Medulla oblongata (tissue), 1 donor: ENCODE measurements around the gene PRKX.
"Not testable (repeated sequence)": the region's sequence is repeated elsewhere in the genome, so short reads cannot be mapped to it uniquely, and the experiment has no call there.

Experiments
- DNase-seq: peaks from one replicate; pipeline ENCODE4 v3.0.0-alpha.2; 2015; ENCODE audit errors: extremely low spot score

Gene PRKX

DNA sequence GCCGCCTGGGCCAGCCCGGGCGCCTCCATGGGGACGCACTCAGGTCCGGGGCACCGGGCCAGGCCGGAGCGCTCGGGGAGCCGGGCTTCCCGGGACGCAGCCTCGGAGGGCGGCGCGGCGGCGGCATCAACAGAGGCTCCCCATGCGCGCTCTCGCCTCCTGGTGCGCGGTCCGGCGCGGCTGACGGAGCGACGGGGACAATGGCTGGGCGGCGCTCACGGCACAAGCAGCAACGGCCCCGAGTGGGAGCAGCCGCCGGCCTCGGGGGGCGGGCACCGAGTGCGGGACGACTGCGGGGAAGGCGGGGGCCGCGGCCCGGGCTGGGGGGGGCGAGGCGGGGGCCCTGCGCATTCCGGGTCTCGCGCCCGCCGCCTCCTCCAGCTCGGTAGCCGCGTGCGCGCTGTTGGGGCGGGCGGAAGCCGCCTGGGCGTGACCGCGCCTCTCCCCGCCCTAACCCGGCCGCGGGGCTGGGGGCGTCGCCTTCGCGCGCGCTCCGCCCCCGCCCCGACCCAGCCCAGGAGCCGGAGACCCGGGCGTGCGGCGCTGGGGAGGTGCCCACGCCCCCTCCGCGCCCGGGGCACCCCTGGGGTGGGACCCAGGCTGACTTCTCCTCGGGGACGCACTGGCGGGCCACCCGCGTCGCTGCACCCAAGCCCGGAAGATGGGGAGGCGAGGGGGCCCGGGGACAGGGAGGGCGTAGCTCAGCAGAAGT is at the start of gene PRKX:
Gene PRKX, minus strand, starts transcription at position 425 of the 712 bp plus-strand sequence. Its CDS starts 396 bp downstream, at position 29.
- peak; percentile 54 for DNase-seq

DNA sequence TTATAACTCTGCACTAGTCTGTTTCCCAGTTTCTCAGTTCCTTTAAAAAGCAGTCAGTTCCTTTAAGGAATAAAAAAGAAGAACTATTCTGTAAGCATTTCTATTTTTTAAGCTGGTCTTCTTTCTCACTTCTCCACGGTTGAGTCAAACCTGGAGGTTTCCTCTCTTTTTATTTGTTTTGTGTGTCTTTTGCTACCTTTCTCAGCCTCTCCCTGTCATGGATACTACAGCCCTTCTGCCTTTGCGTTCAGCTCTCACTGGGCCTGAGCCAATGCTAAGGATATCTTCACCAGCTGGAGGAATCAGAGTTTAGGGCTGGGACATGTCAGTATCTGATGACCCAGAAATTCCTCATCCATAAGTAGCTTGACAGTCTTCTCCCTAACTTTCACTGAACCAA is 49.7 kb upstream of the PRKX start:
- peak; percentile 2 for DNase-seq

DNA sequence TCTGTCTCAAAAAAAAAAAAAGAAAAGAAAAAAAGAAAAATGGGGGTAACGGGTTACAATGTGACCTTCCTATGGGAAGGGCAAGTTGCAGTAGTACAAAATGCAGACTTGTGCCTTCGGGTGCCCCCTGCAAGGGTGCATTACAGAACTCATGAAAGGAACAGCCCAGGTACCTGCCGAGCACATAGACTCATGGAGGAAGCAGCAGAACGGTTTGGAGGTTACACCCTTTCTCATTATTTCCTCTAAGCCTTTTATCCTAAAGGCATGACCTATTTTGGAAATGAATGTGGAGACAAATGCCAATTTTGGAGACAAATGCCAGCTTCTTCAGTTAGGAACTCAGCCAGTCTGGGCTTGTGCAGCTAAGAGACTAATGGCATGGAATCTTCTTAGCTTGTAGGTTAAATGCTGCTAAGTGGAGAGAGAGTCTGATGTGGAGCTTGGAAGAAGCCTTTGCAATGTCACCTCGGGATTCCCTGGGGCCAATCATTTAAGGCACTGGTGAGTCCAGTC is 44.1 kb upstream of the PRKX start:
- DNase-seq = no peak

DNA sequence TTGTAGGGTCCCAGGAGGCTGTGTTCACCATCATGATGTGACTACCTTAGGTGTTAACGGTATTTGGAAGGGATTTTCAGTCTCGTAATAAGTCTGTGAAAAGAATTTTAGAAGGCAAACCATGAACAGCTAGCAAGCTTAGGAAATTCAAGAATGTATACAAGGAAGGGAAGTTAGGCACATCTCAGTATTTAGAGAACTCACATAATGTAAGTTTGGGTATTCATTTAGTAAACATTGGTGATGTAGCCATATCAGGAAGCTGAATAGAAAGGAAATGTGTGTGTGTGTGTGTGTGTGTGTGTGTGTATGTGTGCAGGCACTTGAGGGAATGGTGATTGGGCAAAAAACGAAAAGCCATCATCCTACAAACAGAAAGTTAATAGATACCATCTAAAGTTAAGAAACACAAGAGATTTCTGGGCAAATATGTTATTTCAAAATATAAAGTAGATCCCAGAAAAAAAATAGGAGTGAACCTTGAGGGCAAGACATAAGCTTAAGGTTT is 34.7 kb upstream of the PRKX start:
- DNase-seq = no peak

DNA sequence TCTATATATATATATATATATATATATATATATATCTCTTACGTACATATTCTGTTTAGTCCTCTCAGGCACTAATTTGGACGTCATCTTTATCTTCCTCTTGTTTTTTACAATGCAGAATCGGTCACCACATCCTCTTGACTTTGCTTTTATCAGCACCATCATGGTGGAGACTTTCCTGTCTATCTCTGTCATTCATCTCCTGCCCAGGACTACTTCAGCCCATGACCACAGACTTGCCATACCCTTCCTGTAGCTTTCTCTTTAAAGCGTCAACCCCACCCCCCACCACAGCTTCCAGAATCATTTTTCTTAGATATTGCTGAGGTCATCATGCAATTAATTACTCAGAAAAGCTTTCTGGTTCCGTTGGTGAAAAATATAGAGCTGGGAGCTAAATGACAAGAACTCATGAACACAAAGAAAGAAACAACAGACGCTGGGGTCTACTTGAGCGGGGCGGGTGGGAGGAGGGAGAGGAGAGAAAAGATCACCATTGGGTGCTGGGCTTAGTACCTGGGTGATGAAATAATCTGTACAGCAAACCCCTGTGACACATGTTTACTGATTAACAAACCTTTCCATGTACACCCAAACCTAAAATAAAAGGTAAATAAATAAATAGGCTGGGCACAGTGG is 30.5 kb upstream of the PRKX start:
- DNase-seq = no peak

DNA sequence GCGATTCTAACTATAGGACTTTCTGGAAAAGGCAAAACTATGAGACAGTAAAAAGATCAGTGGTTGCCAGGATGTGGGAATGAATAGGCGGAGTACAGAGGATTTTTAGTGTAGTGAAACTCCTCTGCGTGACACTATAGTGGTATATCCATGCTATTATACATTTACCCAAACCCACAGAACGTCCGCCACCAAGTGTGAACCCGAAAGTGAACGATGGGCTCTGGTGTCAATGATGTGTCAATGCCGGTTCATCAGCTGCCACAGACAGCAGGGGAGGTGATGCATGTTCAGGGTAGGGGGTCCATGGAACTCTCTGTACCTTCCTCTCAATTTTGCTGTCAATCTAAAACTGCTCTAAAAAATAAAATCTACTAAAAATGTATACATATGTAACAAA is 27.5 kb upstream of the PRKX start:
- DNase-seq = not testable (repeated sequence)

DNA sequence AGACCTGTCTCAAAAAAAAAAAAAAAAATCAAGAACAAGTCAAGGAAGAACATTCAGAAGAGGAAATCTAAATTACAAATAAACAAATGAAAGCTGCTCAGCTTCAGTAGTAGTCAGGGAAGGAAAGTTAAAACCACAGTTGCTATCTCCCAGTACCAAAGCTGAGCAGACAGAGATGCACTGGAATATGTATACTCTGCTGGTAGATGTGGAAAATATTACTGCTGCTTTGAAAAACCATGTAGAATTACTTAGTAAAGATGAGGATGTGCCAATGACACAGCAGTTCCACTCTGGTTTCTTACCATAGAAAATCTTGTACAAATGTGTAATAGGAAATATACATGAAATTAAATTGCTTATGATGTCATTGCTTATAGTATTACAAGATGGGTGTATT is 25.1 kb upstream of the PRKX start:
- no peak for DNase-seq

DNA sequence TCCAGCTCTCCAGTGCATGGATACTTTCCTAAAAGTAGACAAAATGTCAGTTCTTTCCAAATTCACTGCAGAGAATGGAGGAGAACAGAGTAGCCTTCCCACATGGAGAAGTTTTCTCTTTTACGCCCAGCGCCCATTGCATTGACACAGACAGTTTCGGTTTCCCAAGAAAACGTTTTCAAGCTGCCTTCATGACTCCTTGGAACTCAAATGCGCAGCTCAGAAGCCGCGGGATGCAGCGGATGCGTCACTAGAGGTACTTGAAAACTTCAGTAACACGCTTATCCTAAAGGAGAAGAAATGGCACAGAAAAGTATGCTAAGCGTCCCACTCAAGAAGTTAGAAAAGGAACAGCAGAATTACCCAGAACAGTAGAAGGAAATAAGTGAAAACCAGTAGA is 23.1 kb upstream of the PRKX start:
- DNase-seq = not testable (repeated sequence)

DNA sequence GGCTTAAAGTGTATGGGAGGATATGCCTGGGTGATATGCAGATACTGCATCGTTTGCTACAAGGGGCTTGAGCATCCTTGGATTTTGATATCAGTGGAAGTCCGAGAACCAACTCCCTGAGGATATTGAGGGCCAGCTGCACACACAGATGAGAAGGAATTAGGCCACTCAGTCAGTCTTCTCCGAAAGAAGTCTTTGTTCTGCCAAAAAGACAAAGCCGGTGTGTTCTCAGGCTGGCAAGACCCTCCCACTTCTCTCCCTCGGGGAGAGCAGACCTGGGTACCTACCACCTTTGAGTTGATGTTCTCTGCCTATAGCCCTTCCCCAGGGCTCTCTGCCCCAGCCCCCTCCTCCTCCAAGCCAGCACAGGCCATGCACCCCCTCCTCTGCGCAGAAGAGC is 22.4 kb upstream of the PRKX start:
- not testable (repeated sequence) for DNase-seq

DNA sequence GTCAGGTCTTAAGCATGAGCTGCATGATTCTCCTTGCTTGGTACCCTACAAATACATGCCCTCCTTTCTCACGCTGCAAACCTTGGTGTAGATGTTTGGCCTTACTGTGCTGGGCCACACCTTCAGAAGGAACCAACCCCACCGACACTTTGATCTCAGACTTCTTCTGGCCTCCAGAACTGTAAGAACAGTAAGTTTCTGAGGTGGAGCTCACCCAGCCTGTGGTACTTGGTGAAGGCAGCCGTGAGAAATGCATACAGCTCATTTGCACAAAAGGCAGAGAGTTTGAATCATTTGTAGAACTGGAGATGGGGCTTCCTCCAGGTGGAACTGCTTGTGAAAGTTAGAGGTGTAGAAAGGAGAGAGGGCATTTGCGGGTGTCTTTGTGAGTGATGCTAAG is 21.0 kb upstream of the PRKX start:
- DNase-seq = not testable (repeated sequence)

DNA sequence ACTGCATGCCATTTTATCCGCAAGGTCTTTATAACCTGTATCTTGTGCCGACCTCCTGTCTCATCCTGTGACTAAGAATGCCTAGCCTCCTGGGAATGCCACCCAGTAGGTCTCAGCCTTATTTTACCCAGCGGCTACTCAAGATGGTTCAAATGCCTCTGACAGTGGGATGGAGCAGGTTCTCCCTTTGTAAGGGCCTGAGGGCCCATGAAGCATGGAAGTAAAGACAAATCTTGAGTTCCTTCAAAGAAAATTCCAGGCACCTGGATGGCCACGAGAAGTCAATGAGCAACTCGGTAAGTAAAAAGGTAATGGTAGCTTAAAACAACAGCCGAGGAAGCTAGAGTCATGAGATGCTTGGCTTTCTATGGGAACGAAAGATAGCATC is 19.6 kb upstream of the PRKX start:
- no peak for DNase-seq

DNA sequence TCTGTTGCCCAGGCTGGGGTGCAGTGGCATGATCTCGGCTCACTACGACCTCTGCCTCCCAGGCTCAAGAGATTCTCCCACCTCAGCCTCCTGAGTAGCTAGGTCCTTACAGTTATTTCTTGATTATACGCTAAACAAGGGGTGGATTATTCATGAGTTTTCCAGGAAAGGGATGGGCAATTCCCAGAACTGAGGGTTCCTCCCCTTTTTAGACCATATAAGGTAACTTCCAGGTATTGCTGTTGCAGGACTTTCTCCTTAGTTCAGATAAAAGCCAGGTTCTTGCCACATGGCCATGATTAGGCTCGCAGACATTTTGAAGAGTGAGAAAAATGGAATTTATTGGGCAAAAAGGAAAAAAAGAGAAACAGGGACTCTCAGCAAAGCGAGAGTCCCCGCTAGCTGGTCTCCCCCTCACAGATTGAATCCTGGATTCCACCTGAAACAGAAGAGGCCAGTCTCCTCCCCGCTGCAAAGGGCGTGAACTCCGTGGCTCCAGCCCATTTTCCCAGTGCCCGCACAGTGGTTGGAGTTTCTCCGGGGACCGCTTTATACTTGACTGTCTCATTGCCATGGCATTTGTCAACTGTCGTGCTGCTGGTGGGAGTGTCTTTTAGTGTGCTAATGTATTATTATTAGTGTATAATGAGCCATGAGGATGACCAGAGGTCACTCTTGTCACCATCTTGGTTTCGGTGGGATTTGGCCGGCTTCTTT is 19.0 kb upstream of the PRKX start:
- not testable (repeated sequence) for DNase-seq

DNA sequence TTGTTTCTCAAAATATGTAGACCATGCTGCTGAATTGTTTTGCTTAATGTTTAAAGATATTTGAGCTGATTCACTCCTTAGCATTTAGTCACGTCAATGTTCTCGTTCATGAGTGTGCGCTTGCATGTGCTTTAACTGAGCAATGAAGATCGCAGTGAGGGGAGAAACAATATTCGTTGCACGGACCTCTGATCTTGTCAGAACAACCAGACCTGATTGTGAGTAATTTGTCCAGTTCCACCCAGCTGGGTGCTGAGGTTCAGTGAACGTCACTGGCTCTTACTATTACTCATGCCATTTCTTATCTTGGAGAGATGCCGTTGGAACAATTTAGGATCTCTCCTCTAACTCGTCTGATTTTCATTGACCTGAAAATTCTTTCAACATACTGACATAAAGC is 15.0 kb upstream of the PRKX start:
- DNase-seq = no peak

DNA sequence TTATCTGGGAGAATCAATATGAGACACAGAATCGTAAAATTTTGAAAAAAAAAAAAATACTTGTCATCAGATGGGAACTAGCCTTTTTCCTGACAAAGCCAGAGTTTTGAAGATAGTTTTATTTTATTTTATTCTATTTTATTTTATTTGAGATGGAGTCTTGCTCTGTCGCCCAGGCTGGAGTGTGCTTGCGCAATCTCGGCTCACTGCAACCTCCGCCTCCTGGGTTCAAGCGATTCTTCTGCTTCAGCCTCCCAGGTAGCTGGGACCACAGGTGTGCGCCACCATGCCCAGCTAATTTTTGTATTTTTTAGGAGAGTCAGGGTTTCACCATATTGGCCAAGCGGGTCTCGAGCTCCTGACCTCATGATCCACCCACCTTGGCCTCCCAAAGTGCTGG is 10.0 kb upstream of the PRKX start:
- DNase-seq = not testable (repeated sequence)

DNA sequence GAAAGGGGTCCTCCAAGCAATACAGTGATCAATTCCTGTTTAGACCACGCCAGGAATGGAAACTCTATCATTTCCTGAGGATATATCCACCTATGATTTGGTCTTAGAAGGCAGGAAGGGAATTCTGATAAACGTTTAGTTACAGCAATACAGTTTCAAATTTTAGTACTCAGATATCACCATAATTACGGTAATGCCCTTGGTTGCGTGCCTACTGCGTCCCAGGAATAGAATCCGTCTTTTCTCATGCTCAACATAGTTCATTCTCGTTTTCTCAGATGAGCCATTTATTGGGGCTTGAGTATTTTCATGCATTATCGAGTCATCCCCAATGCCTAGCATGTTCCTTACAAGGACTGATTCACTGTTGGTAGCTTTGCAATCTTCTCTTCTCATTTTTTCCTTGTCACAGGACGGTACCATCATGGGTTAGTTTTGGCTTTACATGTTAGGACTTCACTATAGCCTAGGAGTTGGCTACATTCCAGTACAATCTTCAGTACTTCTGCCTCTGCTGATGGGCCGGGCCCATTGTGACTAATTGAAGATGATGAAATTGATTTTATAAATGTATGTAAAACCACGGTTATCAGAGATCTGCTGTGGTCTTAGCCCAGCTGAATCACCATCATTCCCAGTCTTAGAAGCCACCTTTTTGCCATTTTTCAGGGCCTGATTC is 4.4 kb upstream of the PRKX start:
- DNase-seq = no peak

DNA sequence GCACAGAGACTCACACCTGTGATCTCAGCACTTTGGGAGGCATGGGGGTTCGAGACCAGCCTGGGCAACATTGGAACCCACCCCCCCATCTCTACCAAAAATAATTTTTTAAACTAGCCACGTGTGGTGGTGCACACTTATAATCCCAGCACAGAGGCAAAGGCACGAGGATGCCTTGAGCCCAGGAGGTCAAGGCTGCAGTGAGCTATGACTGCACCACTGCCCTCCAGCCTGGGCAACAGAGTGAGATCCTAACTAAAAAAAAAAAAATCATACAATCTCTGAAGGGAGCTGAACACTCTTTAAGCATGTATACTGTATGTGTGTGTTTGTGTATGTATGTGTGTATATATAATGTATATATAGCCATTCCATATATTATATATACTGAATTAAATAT is 2.5 kb upstream of the PRKX start:
- no peak for DNase-seq

DNA sequence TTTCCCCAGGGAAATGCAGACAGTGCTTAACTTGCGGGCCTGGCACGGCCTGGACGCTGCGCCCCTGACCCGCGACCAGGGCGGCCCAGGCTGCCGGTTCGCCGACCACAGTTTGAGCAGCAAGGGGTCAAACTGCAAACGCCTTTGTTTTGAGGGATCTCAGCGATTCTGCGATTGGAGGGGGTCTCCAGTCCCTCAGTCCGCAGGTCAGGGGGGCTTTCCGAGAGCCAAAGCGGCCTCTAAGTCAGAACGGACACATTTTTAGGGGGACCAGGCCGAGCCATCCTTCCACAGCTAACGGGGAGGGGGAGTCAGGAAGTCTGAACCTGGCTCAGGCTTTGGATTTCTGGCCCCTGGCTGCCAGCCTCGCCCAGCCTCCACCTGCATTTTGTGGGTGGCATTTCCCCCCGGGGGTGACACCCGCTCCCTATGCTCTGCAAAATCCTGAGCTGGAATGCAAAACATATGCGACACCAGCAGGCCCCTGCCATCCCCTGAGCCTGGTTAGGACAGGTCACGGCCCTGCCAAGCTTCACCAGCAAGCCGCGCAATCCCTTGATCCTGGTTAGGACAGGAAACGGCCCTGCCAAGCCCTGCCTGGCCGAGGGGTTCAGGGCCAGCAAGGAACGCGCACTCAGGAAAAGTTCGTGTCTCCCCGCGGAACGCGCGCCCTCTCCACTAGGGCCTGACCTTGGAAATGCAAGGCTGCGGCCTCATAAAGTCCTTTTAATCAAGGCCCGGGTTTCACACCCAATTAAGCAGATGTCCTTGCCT is 1.4 kb upstream of the PRKX start:
- DNase-seq = not testable (repeated sequence)

DNA sequence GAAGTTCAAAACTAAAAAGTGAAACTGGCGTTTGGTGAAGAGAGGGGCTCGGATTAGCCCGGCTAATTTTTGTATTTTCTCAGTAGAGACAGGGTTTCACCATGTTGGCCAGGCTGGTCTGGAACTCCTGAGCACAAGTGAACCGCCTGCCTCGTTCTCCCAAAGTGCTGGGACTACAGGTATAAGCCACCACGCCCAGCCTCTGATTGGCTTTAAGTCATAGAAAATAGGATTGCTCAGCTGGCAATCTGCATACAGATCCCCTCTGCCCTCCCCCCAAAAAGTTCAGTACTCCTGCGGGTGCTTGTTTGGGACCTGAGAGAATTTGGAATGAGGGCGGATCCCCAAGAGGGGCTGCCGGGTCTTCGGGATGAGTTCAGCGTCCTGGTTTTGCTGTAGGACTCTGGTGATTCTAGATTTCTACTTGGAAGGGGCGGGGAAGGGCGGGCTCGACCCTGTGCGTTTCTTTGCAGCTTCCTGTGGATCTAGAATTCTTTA is 537 bp upstream of the PRKX start:
- no peak for DNase-seq

DNA sequence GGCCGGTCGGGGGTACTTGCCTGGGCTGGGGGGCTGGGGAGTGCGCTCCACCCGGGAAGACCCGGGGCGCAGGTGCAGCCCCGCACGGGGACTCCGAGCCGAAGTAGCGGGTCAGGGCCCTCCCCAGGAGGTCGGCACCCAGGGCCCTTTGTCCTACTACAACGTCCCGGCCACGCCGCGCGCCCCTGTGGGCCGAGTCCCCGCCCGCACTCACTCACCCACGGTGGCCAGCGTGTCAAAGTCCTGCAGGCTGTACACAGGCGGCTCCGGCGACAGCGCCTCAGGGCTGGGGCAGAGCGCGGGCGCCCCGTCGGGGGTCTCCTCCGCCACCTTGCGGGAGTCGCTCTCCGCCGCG is 602 bp downstream of the PRKX start:
- no peak for DNase-seq

DNA sequence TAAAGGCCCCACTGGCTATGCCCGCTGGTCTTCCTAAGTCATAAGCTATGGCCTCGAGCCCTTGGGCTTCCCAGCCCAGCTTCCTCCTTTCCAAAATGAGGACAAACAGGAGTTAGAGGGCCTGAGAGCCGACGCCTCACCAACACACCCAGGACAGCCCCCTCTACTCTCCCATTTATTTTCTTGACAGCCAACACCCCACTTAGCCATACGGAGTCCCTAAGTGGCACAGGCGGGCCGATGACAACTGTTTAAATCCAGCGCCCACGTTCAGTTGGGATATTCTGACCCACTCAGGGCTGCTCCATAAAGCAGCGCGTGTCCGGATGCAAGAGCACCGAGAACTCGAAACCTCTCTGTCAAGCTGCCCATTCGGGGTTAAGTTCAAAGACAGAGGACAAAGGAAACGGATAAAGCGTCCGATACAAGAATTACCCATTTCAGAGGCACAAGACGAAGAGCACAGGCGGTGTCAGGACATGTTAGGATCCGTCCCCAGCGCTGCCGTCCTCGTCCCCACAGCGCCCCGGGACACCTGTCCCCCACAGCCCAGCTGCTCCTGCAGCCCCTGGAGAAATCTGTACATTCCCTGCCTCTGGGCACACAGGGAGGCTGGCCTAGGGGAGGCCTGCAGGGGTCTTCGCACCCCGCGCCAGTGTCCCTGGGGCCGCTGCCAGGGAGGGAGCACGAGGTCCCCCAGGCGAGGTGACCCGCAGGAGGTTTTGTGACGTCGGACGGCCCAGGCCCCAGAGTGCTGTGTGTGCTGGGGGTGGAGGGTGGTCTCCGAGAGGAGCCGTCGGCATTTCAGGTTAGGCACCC is 1.2 kb downstream of the PRKX start:
- DNase-seq = peak; percentile 18
